GM23338 (cell line): Measurements from ENCODE around the gene PARVA. TPM values are rescaled to one million over a fixed set of nuclear protein-coding genes. Genes with fewer than 3 reads are reported as not detected.

Source experiments
- ATAC-seq: fragments of 200-7000 bp; cut with Tn5 transposase; 3 replicates; pipeline ENCODE4 v1.9.1; 2020
- DNase-seq: peaks from one replicate; pipeline ENCODE4 v3.0.0-alpha.2; 2015; ENCODE audit warnings: low spot score
- H2AFZ ChIP-seq: fragments of 200-600 bp; sonication (generic); 2 replicates; pipeline ENCODE4 v1.8.0; 2016; ENCODE audit warnings: antibody characterized with exemption, mild to moderate bottlenecking, moderate library complexity
- H3F3A ChIP-seq: fragments of 200-600 bp; sonication (generic); replicated peaks from 2 replicates; pipeline ENCODE4 v1.8.0; 2017; ENCODE audit warnings: antibody characterized with exemption, mixed run types, low read depth
- H3K27ac ChIP-seq: fragments of 200-600 bp; sonication (generic); 2 replicates; pipeline ENCODE4 v1.6.1; 2016; ENCODE audit warnings: low read depth
- H3K27me3 ChIP-seq: fragments of 200-600 bp; sonication (generic); 2 replicates; pipeline ENCODE4 v1.8.0; 2016; ENCODE audit warnings: mild to moderate bottlenecking, mixed run types, moderate library complexity; ENCODE audit not compliant: insufficient read depth
- H3K36me3 ChIP-seq: fragments of 200-600 bp; sonication (generic); 2 replicates; pipeline ENCODE4 v1.8.0; 2016; ENCODE audit warnings: mild to moderate bottlenecking; ENCODE audit not compliant: insufficient read depth
- H3K4me1 ChIP-seq: fragments of 200-600 bp; sonication (generic); 2 replicates; pipeline ENCODE4 v1.8.0; 2016; ENCODE audit warnings: mild to moderate bottlenecking, moderate library complexity; ENCODE audit not compliant: insufficient read depth
- H3K4me2 ChIP-seq: fragments of 200-600 bp; sonication (generic); 2 replicates; pipeline ENCODE4 v1.7.1; 2017; ENCODE audit warnings: mixed run types
- H3K4me3 ChIP-seq: fragments of 200-600 bp; sonication (generic); 2 replicates; pipeline ENCODE4 v1.6.1; 2016; ENCODE audit warnings: mixed run types
- H3K79me2 ChIP-seq: fragments of 200-600 bp; sonication (generic); replicated peaks from 2 replicates; pipeline ENCODE4 v1.8.0; 2017; ENCODE audit warnings: mild to moderate bottlenecking; ENCODE audit not compliant: insufficient read depth
- H3K9me2 ChIP-seq: fragments of 200-600 bp; sonication (generic); 2 replicates; pipeline ENCODE4 v1.8.0; 2017; ENCODE audit not compliant: insufficient read depth
- H4K20me1 ChIP-seq: fragments of 200-600 bp; sonication (generic); replicated peaks from 2 replicates; pipeline ENCODE4 v1.8.0; 2017; ENCODE audit warnings: mild to moderate bottlenecking; ENCODE audit not compliant: insufficient read depth
- H3K27ac Mint-ChIP-seq: 2 replicates; pipeline ENCODE4 v1.8.0; 2020; ENCODE audit warnings: inconsistent platforms, mild to moderate bottlenecking, moderate library complexity, mixed read lengths
- H3K27me3 Mint-ChIP-seq: 3 replicates; pipeline ENCODE4 v1.8.0; 2022; ENCODE audit warnings: low read depth, mild to moderate bottlenecking, moderate library complexity, mixed read lengths, inconsistent platforms; ENCODE audit not compliant: insufficient read depth, poor library complexity
- H3K36me3 Mint-ChIP-seq: 3 replicates; pipeline ENCODE4 v1.8.0; 2021; ENCODE audit warnings: low read depth, mild to moderate bottlenecking, inconsistent platforms, moderate library complexity, mixed read lengths
- H3K4me1 Mint-ChIP-seq: 3 replicates; pipeline ENCODE4 v1.8.0; 2020; ENCODE audit warnings: mild to moderate bottlenecking, inconsistent platforms, mixed read lengths
- H3K4me3 Mint-ChIP-seq: 3 replicates; pipeline ENCODE4 v1.8.0; 2021; ENCODE audit warnings: moderate library complexity, mild to moderate bottlenecking, inconsistent platforms, mixed read lengths
- H3K9me3 Mint-ChIP-seq: 3 replicates; pipeline ENCODE4 v1.8.0; 2020; ENCODE audit warnings: moderate library complexity, mild to moderate bottlenecking, inconsistent platforms, mixed read lengths
- CREB1 ChIP-seq: fragments of 250-450 bp; sonication (Bioruptor Pico); IDR thresholded peaks from 2 replicates; pipeline ENCODE4 v1.5.0; 2020; ENCODE audit warnings: low read depth, mild to moderate bottlenecking, moderate library complexity
- ETS1 ChIP-seq: IDR thresholded peaks from 2 replicates; pipeline ENCODE4 v1.6.1; 2016; ENCODE audit warnings: antibody characterized with exemption
- EZH2 ChIP-seq: fragments of 200-600 bp; sonication (generic); IDR thresholded peaks from one replicate; pipeline ENCODE4 v1.8.0; 2017; ENCODE audit warnings: antibody characterized with exemption, mild to moderate bottlenecking, low read depth; ENCODE audit not compliant: unreplicated experiment
- EZH2phosphoT487 ChIP-seq: fragments of 200-600 bp; sonication (generic); IDR thresholded peaks from one replicate; pipeline ENCODE4 v1.8.1; 2018; ENCODE audit warnings: antibody characterized with exemption; ENCODE audit not compliant: unreplicated experiment
- JUNB ChIP-seq: IDR thresholded peaks from one replicate; pipeline ENCODE4 v1.6.1; 2016; ENCODE audit warnings: antibody characterized with exemption; ENCODE audit not compliant: unreplicated experiment
- NANOG ChIP-seq: IDR thresholded peaks from 2 replicates; pipeline ENCODE4 v1.6.1; 2016; ENCODE audit warnings: antibody characterized with exemption, borderline replicate concordance
- POLR2AphosphoS5 ChIP-seq: IDR thresholded peaks from 2 replicates; pipeline ENCODE4 v1.6.1; 2016; ENCODE audit warnings: antibody characterized with exemption, low read depth
- REST ChIP-seq: IDR thresholded peaks from one replicate; pipeline ENCODE4 v1.6.1; 2018; ENCODE audit warnings: antibody characterized with exemption; ENCODE audit not compliant: unreplicated experiment
- STAT1 ChIP-seq: IDR thresholded peaks from one replicate; pipeline ENCODE4 v1.6.1; 2016; ENCODE audit warnings: antibody characterized with exemption; ENCODE audit not compliant: unreplicated experiment
- ZNF114 ChIP-seq: fragments of 250-450 bp; sonication (Bioruptor Pico); IDR thresholded peaks from 2 replicates; pipeline ENCODE4 v1.5.0; 2020; ENCODE audit warnings: mild to moderate bottlenecking, moderate library complexity
- ZNF331 ChIP-seq: fragments of 250-450 bp; sonication (Bioruptor Pico); IDR thresholded peaks from 2 replicates; pipeline ENCODE4 v1.5.0; 2020; ENCODE audit warnings: low read depth, mild to moderate bottlenecking, moderate library complexity
- polyA plus RNA-seq: library from polyadenylated mRNA; unstranded; fragments of >200 nt; fragmentation: Nextera tagmentation; extraction: Ambion mirVana; gene quantifications from 2 replicates; pipeline ENCODE4 v1.2.1, GENCODE V29; 2016
- total RNA-seq: library from RNA; depleted of rRNA; stranded (reverse); fragments of >200 nt; shearing (Covaris generic); gene quantifications from 2 replicates; pipeline ENCODE4 v1.2.3, GENCODE V29; 2014

The PARVA gene
- total and polyA plus RNA-seq, 2 experiments from 2014 or later: 5.8 to 6.9 TPM

- TF ChIP-seq ETS1 (no peak), NANOG (no peak), STAT1 (no peak), EZH2 (no peak), POLR2AphosphoS5 (no peak), ZNF331 (CRISPR knock-in tag) (no peak), ZNF114 (CRISPR knock-in tag) (no peak)
Observed at GRCh38 chr11:12392672-12393071, 15.3 kb downstream of the PARVA start (continued).

- H3K4me3 Mint-ChIP-seq: no peak overlapping the region
- Histone ChIP-seq H3K4me3 (no peak overlapping the region), H3K9me2 (no peaks in the 10 kb centered on the region), H3K4me2 (no peak overlapping the region), H3K27ac (no peak overlapping the region), H3K27me3 (no peaks in the 10 kb centered on the region), H3K79me2 (no peaks in the 10 kb centered on the region), H3K4me1 (no peaks in the 10 kb centered on the region), H3K36me3 (peaks cover 11% of the 10 kb centered on the region), H3F3A (no peaks in the 10 kb centered on the region), H2AFZ (no peak overlapping the region), H4K20me1 (no peaks in the 10 kb centered on the region)
- no peak overlapping the region for H3K27ac Mint-ChIP-seq
- no peaks in the 10 kb centered on the region for H3K27me3 Mint-ChIP-seq
- no peak for ATAC-seq
- peaks cover 32% of the 10 kb centered on the region for H3K36me3 Mint-ChIP-seq
- H3K4me1 Mint-ChIP-seq: no peaks in the 10 kb centered on the region
- TF ChIP-seq NANOG (no peak), STAT1 (no peak), ZNF331 (CRISPR knock-in tag) (no peak), CREB1 (CRISPR knock-in tag) (no peak)
- H3K9me3 Mint-ChIP-seq: peaks cover 31% of the 10 kb centered on the region
- no peak for DNase-seq
Observed at GRCh38 chr11:12393691-12394090, 16.3 kb downstream of the PARVA start.

GRCh38 chr11:12394601-12395000 lies 17.2 kb downstream of the PARVA start:
- Mint-ChIP-seq H3K4me1 (no peaks in the 10 kb centered on the region), H3K4me3 (no peak overlapping the region), H3K36me3 (peaks cover 32% of the 10 kb centered on the region), H3K9me3 (peaks cover 31% of the 10 kb centered on the region), H3K27ac (no peak overlapping the region), H3K27me3 (no peaks in the 10 kb centered on the region)
- no peak for DNase-seq
- no peaks in the 10 kb centered on the region for H4K20me1 ChIP-seq
- H3K36me3 ChIP-seq: peaks cover 11% of the 10 kb centered on the region
- no peaks in the 10 kb centered on the region for H3K79me2 ChIP-seq
- no peaks in the 10 kb centered on the region for H3F3A ChIP-seq
- no peak overlapping the region for H3K27ac ChIP-seq
- no peaks in the 10 kb centered on the region for H3K9me2 ChIP-seq
- no peak overlapping the region for H3K4me3 ChIP-seq
- no peak overlapping the region for H2AFZ ChIP-seq
- H3K4me1 ChIP-seq: no peaks in the 10 kb centered on the region
- H3K4me2 ChIP-seq: no peak overlapping the region
- TF ChIP-seq EZH2phosphoT487: no peak
- TF ChIP-seq JUNB: no peak
- no peak for TF ChIP-seq ZNF114 (CRISPR knock-in tag)
- TF ChIP-seq POLR2AphosphoS5: no peak
- no peak for TF ChIP-seq REST
- H3K27me3 ChIP-seq: no peaks in the 10 kb centered on the region
- no peak for ATAC-seq
